ENCODE results near the gene TNNI2. TPM values are rescaled to one million over a fixed set of nuclear protein-coding genes. Genes with fewer than 3 reads are reported as not detected.
"Not testable (repeated sequence)": the region's sequence is repeated elsewhere in the genome, so short reads cannot be mapped to it uniquely, and the experiment has no call there.

The TNNI2 gene
- total and polyA plus RNA-seq, 2 donors (not counting 3 experiments of a cell fraction or from before 2014, with no cell fraction given), result not detected

GRCh38 chr11:1803835-1804519, 34.8 kb upstream of the TNNI2 start:
- POLR2A ChIA-PET; H2AFZ ChIP-seq (ENCODE audit: low read depth, low read length); H3K36me3 ChIP-seq (ENCODE audit: control insufficient read depth in 2 of 2, extremely low read depth in 1 of 2, insufficient read depth in 2 of 2, low read length in 2 of 2); H3K27ac ChIP-seq (ENCODE audit: insufficient read depth, low read depth, low read length); dilution Hi-C loops (cut with MboI; ENCODE audit: extremely low pct_ligation_motif_present, low sequenced_read_pairs); BruUV-seq (replicated peaks); H4K20me1 ChIP-seq (replicated peaks; ENCODE audit: control insufficient read depth, extremely low read depth, insufficient read depth, low read length); H3K79me2 ChIP-seq (ENCODE audit: control insufficient read depth, insufficient read depth, low read length); H3K27me3 ChIP-seq (ENCODE audit: control insufficient read depth in 2 of 2, insufficient read depth in 2 of 2, low read length in 2 of 2); H3K9me3 ChIP-seq (replicated peaks; ENCODE audit: control insufficient read depth, insufficient read depth, low read length); H3K4me3 ChIP-seq (replicated peaks in 1 of 3; ENCODE audit: insufficient read depth in 1 of 3, low read depth in 1 of 3, low read length in 3 of 3); DNase-seq (ENCODE audit: low read depth, low spot score); H3K4me1 ChIP-seq (ENCODE audit: control insufficient read depth, extremely low read depth, insufficient read depth, low read length); H3K9me1 ChIP-seq (replicated peaks; ENCODE audit: control insufficient read depth, extremely low read depth, insufficient read depth, low read length); H3K9ac ChIP-seq (replicated peaks; ENCODE audit: extremely low read depth, insufficient read depth, low read length); H3K4me2 ChIP-seq (ENCODE audit: insufficient read depth, low read length); FAIRE-seq; intact Hi-C loops (cut with micrococcal nuclease): not testable (repeated sequence)
- CTCF ChIA-PET, result interaction anchor here (0.6 to 3.0 kb wide), 3 partner anchors 78 to 152 kb away, joined by 3 to 14 read pairs (median 3); no protein-coding TSS in a partner anchor

- dilution Hi-C loops (cut with MboI; ENCODE audit: extremely low pct_ligation_motif_present, low sequenced_read_pairs), result no loop called here
- ChIA-PET CTCF (interaction anchor here (1.0 to 3.0 kb wide), 4 partner anchors 27 to 210 kb away, joined by 3 to 14 read pairs (median 7); no protein-coding TSS in a partner anchor), POLR2A (no interaction called here)
- intact Hi-C loops (cut with micrococcal nuclease), result no loop called here
- no TSS peak for BruUV-seq (replicated peaks)
- no peak overlapping the region for H3K4me3 ChIP-seq (replicated peaks in 1 of 3; ENCODE audit: insufficient read depth in 1 of 3, low read depth in 1 of 3, low read length in 3 of 3)
- H3K79me2 ChIP-seq (ENCODE audit: control insufficient read depth, insufficient read depth, low read length), result no peaks in the 10 kb centered on the region
- H3K4me2 ChIP-seq (ENCODE audit: insufficient read depth, low read length), result no peak overlapping the region
- no peaks in the 10 kb centered on the region for H3K36me3 ChIP-seq (ENCODE audit: control insufficient read depth in 2 of 2, extremely low read depth in 1 of 2, insufficient read depth in 2 of 2, low read length in 2 of 2)
- no peak for TF ChIP-seq MYC (IDR thresholded peaks at IDR 0.05; ENCODE audit: low read depth, low read length)
- TF ChIP-seq JUN (IDR thresholded peaks at IDR 0.05; ENCODE audit: borderline replicate concordance, insufficient read depth, insufficient read length, low read depth), result no peak
- TF ChIP-seq, protein P1, sequence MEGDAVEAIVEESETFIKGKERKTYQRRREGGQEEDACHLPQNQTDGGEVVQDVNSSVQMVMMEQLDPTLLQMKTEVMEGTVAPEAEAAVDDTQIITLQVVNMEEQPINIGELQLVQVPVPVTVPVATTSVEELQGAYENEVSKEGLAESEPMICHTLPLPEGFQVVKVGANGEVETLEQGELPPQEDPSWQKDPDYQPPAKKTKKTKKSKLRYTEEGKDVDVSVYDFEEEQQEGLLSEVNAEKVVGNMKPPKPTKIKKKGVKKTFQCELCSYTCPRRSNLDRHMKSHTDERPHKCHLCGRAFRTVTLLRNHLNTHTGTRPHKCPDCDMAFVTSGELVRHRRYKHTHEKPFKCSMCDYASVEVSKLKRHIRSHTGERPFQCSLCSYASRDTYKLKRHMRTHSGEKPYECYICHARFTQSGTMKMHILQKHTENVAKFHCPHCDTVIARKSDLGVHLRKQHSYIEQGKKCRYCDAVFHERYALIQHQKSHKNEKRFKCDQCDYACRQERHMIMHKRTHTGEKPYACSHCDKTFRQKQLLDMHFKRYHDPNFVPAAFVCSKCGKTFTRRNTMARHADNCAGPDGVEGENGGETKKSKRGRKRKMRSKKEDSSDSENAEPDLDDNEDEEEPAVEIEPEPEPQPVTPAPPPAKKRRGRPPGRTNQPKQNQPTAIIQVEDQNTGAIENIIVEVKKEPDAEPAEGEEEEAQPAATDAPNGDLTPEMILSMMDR (IDR thresholded peaks at IDR 0.05; ENCODE audit: extremely low read depth in 1 of 2, insufficient read depth in 1 of 2, low read depth in 1 of 2, low read length in 2 of 2), result no peak
- TF ChIP-seq FOS (IDR thresholded peaks at IDR 0.05; ENCODE audit: borderline replicate concordance, insufficient read depth, low read length), result no peak
- TF ChIP-seq POLR2AphosphoS5 (IDR thresholded peaks at IDR 0.05; ENCODE audit: insufficient read depth, low read depth, low read length), result no peak
- no peak for TF ChIP-seq POLR2A (IDR thresholded peaks at IDR 0.05; ENCODE audit: low read depth, low read length)
- TF ChIP-seq EZH2 (IDR thresholded peaks at IDR 0.05; ENCODE audit: borderline replicate concordance, low read depth, low read length, severe bottlenecking), result no peak
- TF ChIP-seq MAX (IDR thresholded peaks at IDR 0.05; ENCODE audit: insufficient read depth, insufficient read length), result no peak
- TF ChIP-seq GATA2 (IDR thresholded peaks at IDR 0.05; ENCODE audit: insufficient read depth, insufficient read length, low read depth, low read length), result no peak
- FAIRE-seq (no peak), DNase-seq (ENCODE audit: low read depth, low spot score) (no peak)
- no peaks in the 10 kb centered on the region for H3K9me3 ChIP-seq (replicated peaks; ENCODE audit: control insufficient read depth, insufficient read depth, low read length)
- no peak overlapping the region for H2AFZ ChIP-seq (ENCODE audit: low read depth, low read length)
- peaks cover 0 to 1% of the 10 kb centered on the region in 2 experiments for H3K27me3 ChIP-seq (ENCODE audit: control insufficient read depth in 2 of 2, insufficient read depth in 2 of 2, low read length in 2 of 2)
- no peak overlapping the region for H3K27ac ChIP-seq (ENCODE audit: insufficient read depth, low read depth, low read length)
- no peaks in the 10 kb centered on the region for H3K4me1 ChIP-seq (ENCODE audit: control insufficient read depth, extremely low read depth, insufficient read depth, low read length)
- H3K9me1 ChIP-seq (replicated peaks; ENCODE audit: control insufficient read depth, extremely low read depth, insufficient read depth, low read length), result no peaks in the 10 kb centered on the region
- no peaks in the 10 kb centered on the region for H4K20me1 ChIP-seq (replicated peaks; ENCODE audit: control insufficient read depth, extremely low read depth, insufficient read depth, low read length)
- H3K9ac ChIP-seq (replicated peaks; ENCODE audit: extremely low read depth, insufficient read depth, low read length), result no peak overlapping the region
Measured at GRCh38 chr11:1805525-1805924, 33.3 kb upstream of the TNNI2 start.
